ENCODE measurements around the gene SDHD.

DNA sequence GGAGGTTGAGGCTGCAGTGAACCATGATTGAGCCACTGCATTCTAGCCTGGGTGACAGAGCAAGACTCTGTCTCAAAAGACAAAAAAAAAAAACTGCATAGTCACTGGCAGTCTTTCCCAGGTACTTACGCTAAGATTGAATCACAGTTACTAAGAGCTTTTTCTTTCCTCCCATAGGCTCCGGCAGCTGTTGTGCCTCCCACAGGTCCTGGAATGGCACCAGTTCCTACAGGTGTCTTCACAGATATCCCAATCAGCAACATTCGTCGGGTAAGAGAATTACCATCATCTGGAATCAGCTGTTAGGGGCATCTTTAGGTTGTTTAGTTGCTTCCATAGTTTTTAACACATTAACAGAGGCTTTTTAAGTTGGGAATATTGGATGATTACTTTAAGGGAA, 41.7 kb upstream of the SDHD start:
- TF ChIP-seq SIN3A (IDR thresholded peaks at IDR 0.05; ENCODE audit: borderline replicate concordance, insufficient read depth, low read length) (no peak), POLR2AphosphoS5 (IDR thresholded peaks at IDR 0.05; ENCODE audit: low read depth, low read length) (no peak)

Measured in PFSK-1 (cell line).